NB4 (cell line): ENCODE measurements around the gene SMIM29.

Experiments used
- CTCF ChIP-seq: IDR thresholded peaks from one replicate; pipeline ENCODE4 v1.5.1; 2012; ENCODE audit warnings: low read depth, low read length
- POLR2A ChIP-seq: IDR thresholded peaks from 2 replicates; pipeline ENCODE4 v1.6.1; 2011; ENCODE audit warnings: mild to moderate bottlenecking; ENCODE audit not compliant: insufficient read length; ENCODE audit errors: extremely low read depth

GRCh38 chr6:34276191-34276590 is 27.4 kb upstream of the SMIM29 start:
- TF ChIP-seq POLR2A, result no peak
- no peak for TF ChIP-seq CTCF
